HL-60/S4 (cell line): ENCODE measurements around the gene PAAF1.

Experiments
- in situ Hi-C: fragments of 300-500 bp; cut with MboI; formaldehyde crosslinking; loops from 2 replicates; pipeline ENCODE4 v1.14.3; 2022; ENCODE audit warnings: low sequenced_read_pairs

PAAF1 gene

GRCh38 chr11:73876424-73877310, at the start of gene PAAF1, which contains the start of gene COA4:
TSS of gene PAAF1 (plus strand) at chr11:73876999. CDS start at chr11:73877022, 23 bp downstream.
TSS of gene COA4 (minus strand) at chr11:73876846. CDS start at chr11:73873378, 3,468 bp downstream.
- in situ Hi-C loops, result no loop called here

DNA sequence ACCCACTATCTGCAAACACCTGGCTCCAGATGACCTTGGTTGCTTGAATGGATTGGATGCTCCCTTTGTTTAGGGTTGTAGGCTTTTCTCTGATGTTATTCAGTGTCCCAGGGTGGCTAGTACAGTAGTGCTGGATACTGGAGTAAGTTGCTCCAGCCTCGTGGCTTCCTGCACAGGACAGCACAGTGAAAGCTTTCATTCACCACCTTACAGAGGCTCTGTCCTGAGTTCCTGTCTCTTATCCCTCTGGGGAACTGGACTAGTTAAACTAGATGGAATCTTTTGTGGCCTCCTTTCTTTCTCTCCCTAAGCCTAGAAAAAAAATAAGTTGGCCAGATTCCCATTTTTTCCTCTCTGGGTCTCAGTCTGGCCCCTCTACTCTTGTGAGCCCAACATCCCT, 46.5 kb upstream of the PAAF1 start:
- in situ Hi-C loops, result no loop called here

- in situ Hi-C loops, result no loop called here
These were observed 43.7 kb upstream of the PAAF1 start for GRCh38 chr11:73833067-73833466.

DNA sequence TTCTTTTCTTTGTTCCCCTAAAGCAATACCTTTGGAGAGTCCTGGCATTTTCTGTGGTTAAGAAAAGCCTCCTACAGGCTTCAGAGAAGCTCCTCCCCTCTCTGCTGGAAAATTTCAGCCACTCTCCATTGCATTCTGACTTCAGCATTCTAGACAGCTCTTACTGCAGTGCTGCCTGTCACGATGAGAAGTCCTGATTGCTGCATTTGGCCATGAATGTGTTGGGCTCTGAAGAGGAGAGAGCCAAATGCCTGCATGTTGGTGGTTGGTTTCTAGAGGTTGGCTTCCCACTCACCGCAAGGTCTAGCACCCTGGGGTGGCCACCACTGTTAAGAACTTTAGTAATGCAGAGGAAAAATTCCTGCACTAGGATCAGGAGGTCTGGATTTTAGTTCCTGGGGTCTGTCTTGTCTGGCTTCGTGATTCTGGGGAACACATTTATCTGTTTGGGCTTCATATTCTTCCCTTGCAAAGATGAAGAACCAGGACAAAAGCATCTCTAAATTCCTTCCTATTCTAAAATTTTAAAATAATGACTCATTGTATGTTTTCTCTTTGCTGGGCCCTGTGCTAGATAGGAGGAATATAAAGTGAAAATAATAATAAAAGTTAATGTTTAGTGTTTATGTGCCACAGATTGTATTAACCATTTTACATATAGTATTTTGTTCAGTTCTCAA, 38.2 kb upstream of the PAAF1 start:
- in situ Hi-C loops, result no loop called here

GRCh38 chr11:73839123-73839457, 37.7 kb upstream of the PAAF1 start:
- in situ Hi-C loops, result no loop called here

DNA sequence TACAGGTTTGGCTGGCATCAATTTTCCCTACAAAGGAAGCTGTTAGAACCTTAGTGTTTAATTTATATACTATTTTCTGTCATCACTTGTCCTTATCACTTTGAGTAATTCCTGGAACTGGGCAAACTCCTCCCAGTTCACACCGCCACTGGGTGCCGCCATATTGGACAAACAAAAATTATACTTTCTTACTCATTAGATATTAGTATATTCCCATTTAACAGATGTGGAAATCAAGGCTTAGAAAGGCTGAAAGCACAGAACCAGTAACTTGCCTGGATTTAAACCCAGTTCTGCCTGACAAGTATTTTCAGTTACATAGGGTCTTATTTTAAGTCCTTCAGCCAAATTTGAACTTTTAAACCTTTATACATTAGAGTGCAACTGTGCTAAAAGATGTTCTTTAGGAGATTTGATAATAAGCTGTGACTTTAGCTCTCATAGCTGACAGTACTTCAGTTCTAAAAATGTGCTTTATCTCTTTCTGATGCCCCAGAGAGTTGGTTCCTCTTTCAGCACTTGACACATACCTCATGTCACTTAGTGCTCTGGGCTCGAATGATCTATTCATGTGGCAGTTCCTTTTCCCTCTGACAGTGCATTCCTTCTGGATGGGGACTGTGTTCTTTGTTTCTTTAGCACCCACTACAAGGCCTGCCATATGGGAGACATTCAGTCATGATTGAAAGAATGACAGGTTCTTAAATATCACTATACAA, 25.6 kb upstream of the PAAF1 start:
- in situ Hi-C loops, result no loop called here

- in situ Hi-C loops, result no loop called here
These were observed 24.8 kb upstream of the PAAF1 start for GRCh38 chr11:73852049-73852448.

DNA sequence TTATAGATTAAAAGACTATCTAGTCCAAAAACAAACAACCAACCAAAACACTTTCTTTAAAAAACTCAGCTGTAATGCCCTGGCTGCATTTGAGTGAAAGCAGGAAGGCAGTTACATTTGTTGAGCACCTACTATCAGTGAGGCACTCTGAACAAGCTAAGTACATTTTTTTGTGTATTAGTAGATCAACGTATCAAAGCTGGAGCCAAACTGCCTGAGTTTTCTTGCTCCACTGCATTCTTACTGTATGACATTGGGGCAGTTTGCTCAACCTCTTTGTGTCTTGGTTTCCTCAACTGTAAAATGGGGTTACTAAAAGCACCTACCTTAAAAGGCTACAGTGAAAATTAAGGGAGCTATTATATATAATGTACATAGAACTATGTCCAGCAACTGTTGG, 22.1 kb upstream of the PAAF1 start:
- in situ Hi-C loops, result no loop called here

- in situ Hi-C loops, result no loop called here
These were observed 20.7 kb upstream of the PAAF1 start for GRCh38 chr11:73856031-73856567.

DNA sequence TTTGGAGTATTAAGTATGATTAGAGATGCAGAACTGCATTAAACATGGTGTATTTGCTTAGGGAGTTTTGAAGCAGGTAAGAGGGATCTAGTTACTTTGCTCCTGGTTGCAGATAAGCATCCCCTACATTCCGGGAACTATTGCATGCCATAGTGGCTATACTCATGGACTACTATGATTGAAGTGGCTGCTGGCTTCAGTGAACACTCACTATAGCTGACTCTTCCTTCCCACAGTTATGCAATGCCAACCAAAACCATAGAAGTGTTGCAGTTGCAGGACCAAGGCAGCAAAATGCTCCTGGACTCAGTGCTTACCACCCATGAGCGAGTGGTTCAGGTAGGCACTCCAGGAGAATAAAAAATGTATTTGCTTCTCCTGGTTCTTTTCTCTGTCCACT, 17.1 kb upstream of the PAAF1 start:
- in situ Hi-C loops, result no loop called here

DNA sequence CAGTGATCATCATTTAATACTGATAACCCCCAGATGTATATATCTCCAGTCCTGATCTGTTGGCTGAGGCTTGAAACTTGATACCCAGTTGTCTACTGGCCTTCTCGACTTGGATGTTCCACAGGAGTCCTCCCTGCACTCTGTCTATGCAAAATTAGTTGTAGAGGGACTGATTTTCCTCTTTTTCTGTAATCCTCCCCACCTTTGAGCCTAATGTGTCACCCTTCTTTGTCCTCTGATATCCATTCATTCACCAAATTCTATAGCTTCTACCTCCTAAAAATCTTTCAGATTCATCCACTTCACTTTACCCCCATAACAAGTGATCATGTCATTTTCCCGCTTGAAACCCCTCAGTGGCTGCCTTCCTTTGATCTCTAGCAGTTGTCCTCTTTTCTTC, 16.6 kb upstream of the PAAF1 start:
- in situ Hi-C loops, result no loop called here

DNA sequence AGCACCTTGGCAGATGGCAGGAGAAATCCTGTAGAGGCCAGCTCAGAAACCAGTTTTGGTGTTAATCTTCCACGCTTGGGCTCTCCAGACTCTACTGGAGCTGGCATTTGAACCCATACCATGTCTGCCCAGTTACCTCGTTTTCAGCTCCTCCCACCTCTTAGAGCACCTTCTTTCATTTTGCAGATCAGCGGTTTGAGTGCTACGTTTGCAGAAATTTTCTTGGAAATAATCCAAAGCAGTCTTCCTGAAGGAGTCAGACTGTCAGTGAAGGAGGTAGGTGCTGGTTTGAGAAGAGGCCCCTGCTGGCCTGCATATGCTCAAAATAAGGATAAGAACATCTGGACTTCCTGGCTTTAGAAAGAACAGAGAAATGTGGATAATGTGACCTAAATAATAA, 13.8 kb upstream of the PAAF1 start:
- in situ Hi-C loops, result no loop called here

DNA sequence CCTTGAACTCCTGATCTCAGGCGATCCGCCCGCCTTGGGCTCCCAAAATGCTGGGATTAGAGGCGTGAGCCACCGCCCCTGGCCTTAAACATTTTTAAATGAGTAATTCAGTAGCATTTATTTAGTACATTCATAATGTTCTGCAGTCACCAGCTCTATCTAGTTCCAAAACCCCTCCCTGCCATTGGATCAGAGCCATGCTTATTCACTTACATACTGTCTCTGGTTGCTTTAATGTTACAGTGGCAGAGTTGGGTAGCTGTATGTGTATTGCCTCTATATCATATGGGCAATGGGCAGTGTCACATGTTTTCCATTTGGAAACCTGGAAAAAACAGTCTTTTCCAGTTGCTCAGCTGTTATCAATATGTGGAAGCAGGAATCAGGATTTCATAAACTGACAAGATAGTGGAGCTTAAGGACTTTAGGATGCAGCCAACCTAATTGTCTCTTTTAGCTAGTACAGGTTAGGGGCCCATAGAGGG, 10.7 kb upstream of the PAAF1 start:
- in situ Hi-C loops, result no loop called here

DNA sequence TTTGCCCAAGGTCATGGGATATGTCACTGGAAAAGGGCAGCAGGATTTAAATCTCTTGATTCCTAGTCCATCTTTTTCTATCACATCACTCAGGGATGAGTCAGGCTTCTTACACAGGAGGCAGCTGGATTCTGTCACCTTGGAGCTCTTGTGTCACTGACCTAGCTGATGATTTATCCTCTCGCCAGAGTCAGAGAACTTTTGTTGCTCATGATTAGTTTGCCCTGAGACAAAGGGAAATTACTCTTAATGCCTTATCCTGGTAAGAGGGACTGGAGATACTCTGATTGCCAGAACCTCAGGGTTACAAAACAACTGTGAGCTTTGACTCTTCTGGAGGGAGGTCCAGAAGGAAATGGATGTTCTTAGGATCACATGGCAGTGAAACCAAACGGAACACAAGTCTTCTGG, 10.2 kb upstream of the PAAF1 start:
- in situ Hi-C loops, result no loop called here

DNA sequence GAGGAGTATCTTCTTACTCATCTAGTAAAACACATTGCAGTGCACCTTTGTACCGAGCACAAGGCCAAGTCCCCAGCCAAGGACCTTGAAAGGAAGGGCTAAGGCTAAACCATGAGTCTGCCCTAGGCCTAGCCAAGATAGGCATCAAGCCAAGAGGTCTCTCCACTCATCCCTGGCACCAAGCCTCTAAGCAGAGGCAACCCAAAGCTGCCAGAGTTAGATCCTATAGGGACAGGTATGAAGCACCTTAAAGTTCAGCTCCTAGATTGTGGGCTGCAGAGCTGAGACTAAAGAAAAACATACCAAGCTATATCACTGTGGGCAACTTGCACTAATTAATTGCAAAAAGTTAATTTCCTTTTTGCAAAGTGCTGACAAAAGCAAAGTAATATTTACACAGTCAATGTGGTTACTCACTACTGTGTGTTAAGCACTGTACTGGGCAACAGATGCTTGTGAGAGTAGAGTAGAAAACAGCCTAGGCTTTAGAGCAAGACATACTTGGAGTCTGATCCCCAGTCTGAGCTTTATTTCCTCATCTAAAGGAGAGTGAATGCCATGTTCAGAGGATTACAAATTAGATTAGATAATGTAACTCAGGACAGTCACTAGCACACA, 7.4 kb upstream of the PAAF1 start:
- in situ Hi-C loops, result no loop called here

DNA sequence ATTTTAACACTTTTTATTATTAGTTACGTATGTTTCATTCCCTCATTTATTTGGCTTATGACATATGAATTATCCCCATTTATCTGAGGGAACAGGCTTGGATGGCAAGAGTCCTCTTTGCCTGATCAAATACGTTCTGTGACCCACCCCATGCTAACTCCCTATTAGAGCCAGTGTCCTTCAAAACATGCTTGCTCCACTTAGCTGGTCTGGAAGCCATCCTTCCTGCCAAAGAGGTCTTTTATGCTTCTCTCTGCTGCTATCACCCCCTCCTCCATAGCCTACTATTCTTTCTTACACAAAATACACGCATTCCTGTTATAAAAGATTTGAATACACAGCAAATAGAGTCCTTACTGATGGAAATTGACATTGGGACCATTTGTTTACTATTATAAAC, 6.5 kb upstream of the PAAF1 start:
- in situ Hi-C loops, result no loop called here

- in situ Hi-C loops, result no loop called here
These were observed 3.9 kb upstream of the PAAF1 start for GRCh38 chr11:73872749-73873357.

- in situ Hi-C loops, result no loop called here
These were observed 1.4 kb upstream of the PAAF1 start for GRCh38 chr11:73875380-73875779.

DNA sequence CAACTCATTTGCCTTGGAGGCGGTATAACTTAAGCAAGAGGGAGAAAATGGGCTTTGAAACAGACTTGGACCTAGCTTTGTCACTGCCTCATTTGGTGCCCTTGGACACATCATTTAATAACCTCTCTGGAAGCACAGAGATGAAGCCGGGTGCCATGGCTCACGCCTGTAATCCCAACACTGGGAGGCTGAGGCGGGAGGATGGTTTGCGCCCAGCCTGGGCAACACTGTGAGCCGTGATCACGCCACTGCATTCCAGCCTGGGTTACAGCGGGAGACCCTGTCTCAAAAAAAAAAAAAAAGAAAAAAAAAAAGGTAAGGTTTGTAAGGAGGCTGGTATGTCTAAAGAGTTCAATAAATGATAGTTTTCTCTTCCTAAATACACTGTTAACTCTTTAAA, 959 bp upstream of the PAAF1 start:
- in situ Hi-C loops, result no loop called here

GRCh38 chr11:73878771-73879170, 2.0 kb downstream of the PAAF1 start:
- in situ Hi-C loops, result no loop called here
